Measurements from ENCODE around the gene NEAT1. TPM values are rescaled to one million over a fixed set of nuclear protein-coding genes. Genes with fewer than 3 reads are reported as not detected.

Gene NEAT1
- polyA plus RNA-seq, 3 donors: 0.90 to 293 (median 1.3) TPM

DNA sequence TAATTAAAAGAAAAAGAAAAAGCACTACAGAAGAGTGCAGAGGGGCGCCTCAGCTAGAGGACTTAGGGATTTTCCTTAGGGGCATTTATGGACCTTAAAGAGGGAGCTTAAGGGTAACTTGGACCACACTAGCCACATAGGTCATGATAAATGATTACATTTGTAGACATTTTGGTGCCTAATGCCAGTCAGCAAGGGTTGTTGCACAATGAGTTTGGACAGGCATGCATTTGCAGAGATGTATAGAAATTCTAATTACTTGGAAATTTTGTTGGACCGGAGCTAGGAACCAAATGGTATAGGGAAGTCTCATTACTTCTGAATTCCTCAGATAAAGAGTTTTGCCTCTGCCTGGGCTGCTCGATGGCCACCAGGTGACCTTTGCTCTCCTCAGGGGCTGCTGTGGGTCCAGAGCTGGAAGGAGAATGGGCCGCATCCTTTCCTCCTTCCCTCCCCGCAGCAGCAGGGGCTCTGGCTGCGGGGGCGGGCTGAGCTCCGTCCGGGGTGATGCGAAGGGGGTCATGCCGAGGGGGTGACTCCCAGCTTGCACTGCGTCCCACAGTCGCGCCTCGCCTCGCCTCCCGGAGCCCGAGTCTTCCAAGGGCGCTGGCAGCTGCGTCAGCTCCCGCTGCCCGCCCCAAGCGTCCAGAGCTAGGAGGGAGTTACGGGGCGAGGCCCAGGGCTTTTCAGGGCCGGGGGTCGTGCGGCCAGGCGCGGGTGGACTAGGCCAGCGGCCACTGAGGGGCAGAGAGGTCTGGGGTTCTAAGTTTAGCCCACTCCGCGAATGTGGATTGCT is 56.0 kb downstream of the NEAT1 start:
- DNase-seq: peak in 1 of 3 donors; percentile 37
- H3K36me3 Mint-ChIP-seq: no peaks in the 10 kb centered on the region
- Histone ChIP-seq H3K9ac (ENCODE audit: insufficient read depth, low read length, poor library complexity, severe bottlenecking) (peak overlapping the region; percentile 98), H3K27me3 (ENCODE audit: control insufficient read depth in 2 of 2, insufficient read depth in 2 of 2, low read length in 2 of 2) (no peaks in the 10 kb centered on the region), H3K4me2 (replicated peaks; ENCODE audit: extremely low read depth, low read length, poor library complexity, severe bottlenecking) (peak overlapping the region; percentile 80), H3K4me1 (ENCODE audit: control insufficient read depth in 1 of 2, insufficient read depth in 2 of 2, low read length in 2 of 2) (peaks cover 29 to 40% of the 10 kb centered on the region in 2 donors), H3K79me2 (ENCODE audit: insufficient read depth, low read length) (peaks cover 27% of the 10 kb centered on the region), H4K20me1 (ENCODE audit: insufficient read depth, low read length) (no peaks in the 10 kb centered on the region), H3K36me3 (replicated peaks in 1 of 2; ENCODE audit: control insufficient read depth in 1 of 2, insufficient read depth in 2 of 2, low read length in 2 of 2) (no peaks in the 10 kb centered on the region), H3K27ac (ENCODE audit: low read depth in 1 of 2, low read length in 2 of 2) (peak overlapping the region; percentile 97 to 100), H2AFZ (ENCODE audit: insufficient read depth, low read depth, low read length, poor library complexity, severe bottlenecking) (no peak overlapping the region), H3K9me3 (replicated peaks in 1 of 2; ENCODE audit: control insufficient read depth in 1 of 2, insufficient read depth in 1 of 2, low read length in 2 of 2) (no peaks in the 10 kb centered on the region), H3K4me3 (replicated peaks in 1 of 3; ENCODE audit: low read depth in 2 of 3, low read length in 3 of 3) (no peak overlapping the region)
- 94% methylated on average over 30 of the region's 33 CpGs for WGBS (ENCODE audit: insufficient coverage)
- TF ChIP-seq, protein P1, sequence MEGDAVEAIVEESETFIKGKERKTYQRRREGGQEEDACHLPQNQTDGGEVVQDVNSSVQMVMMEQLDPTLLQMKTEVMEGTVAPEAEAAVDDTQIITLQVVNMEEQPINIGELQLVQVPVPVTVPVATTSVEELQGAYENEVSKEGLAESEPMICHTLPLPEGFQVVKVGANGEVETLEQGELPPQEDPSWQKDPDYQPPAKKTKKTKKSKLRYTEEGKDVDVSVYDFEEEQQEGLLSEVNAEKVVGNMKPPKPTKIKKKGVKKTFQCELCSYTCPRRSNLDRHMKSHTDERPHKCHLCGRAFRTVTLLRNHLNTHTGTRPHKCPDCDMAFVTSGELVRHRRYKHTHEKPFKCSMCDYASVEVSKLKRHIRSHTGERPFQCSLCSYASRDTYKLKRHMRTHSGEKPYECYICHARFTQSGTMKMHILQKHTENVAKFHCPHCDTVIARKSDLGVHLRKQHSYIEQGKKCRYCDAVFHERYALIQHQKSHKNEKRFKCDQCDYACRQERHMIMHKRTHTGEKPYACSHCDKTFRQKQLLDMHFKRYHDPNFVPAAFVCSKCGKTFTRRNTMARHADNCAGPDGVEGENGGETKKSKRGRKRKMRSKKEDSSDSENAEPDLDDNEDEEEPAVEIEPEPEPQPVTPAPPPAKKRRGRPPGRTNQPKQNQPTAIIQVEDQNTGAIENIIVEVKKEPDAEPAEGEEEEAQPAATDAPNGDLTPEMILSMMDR (IDR thresholded peaks at IDR 0.05): no peak
- H3K27me3 Mint-ChIP-seq (ENCODE audit: low read depth in 3 of 3): peaks cover 0 to 7% (median 0%) of the 10 kb centered on the region in 3 donors
- intact Hi-C loops (cut with micrococcal nuclease): no loop called here
- peaks cover 32% of the 10 kb centered on the region for H3K4me1 Mint-ChIP-seq
- H3K9me3 Mint-ChIP-seq: no peaks in the 10 kb centered on the region
- peak overlapping the region in 5 of 7 donors; percentile 42 to 99 (median 68) for H3K27ac Mint-ChIP-seq
- no peak overlapping the region for H3K4me3 Mint-ChIP-seq

DNA sequence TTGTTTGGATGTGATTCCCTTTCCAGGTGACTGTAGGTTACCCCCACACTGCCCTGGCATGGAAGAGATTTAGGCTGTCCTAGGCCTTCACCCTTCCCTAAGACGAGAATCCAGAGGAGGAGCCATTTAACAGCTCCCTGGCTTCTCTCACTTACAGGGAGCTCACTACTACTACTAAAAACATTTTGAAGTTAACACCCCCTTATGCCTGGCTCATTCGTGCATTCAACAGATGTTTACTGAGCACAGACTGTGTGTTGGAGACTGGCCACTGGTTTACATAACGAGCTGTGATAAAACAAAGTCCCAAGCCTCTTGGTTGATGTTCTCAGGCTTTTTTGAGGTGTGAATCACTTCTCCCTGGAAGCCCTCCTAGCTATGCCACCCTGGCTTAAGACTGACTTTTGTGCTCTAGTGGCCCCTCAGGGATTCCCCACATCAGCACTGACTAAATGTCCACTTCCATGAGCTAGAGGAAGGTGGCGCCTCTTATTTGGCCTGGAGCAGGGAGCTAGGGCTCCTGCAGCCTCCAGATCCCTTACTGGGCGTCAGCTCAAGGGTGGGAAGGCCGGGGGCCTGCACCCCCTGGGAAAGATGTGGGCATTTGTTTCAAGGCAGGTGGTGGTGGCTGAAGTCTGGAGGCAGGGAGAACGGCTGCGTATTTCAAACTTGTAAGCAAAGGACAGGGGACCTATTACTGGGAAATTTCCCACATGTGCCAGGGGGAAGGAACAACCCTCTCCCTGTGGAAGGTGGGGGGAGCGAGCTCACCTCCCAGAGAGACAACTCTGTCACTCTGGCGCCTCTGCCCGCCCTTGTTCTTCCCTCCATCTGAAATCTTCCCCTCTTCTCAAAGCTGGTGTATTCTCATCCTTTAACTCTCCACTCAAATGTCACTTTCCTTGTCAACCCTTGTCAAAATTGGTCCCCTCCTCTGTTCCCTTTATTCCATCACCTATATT is 56.9 kb downstream of the NEAT1 start:
- no peak overlapping the region for H3K4me3 ChIP-seq (replicated peaks in 1 of 3; ENCODE audit: low read depth in 2 of 3, low read length in 3 of 3)
- intact Hi-C loops (cut with micrococcal nuclease): no loop called here
- TF ChIP-seq, protein P1 (IDR thresholded peaks at IDR 0.05): no peak
- H3K36me3 ChIP-seq (replicated peaks in 1 of 2; ENCODE audit: control insufficient read depth in 1 of 2, insufficient read depth in 2 of 2, low read length in 2 of 2): no peaks in the 10 kb centered on the region
- H3K27me3 ChIP-seq (ENCODE audit: control insufficient read depth in 2 of 2, insufficient read depth in 2 of 2, low read length in 2 of 2): no peaks in the 10 kb centered on the region
- WGBS (ENCODE audit: insufficient coverage): 90% methylated on average over 6 of the region's 11 CpGs
- H3K9me3 ChIP-seq (replicated peaks in 1 of 2; ENCODE audit: control insufficient read depth in 1 of 2, insufficient read depth in 1 of 2, low read length in 2 of 2): no peaks in the 10 kb centered on the region
- peaks cover 29 to 40% of the 10 kb centered on the region in 2 donors for H3K4me1 ChIP-seq (ENCODE audit: control insufficient read depth in 1 of 2, insufficient read depth in 2 of 2, low read length in 2 of 2)
- DNase-seq: peak in 1 of 3 donors; percentile 57
- H3K27ac Mint-ChIP-seq: peak overlapping the region in 4 of 7 donors; percentile 25 to 72 (median 32)
- peaks cover 0 to 7% (median 0%) of the 10 kb centered on the region in 3 donors for H3K27me3 Mint-ChIP-seq (ENCODE audit: low read depth in 3 of 3)
- no peak overlapping the region for H3K27ac ChIP-seq (ENCODE audit: low read depth in 1 of 2, low read length in 2 of 2)
- peak overlapping the region in 1 of 2 donors; percentile 24 for H3K4me3 Mint-ChIP-seq
- no peaks in the 10 kb centered on the region for H3K36me3 Mint-ChIP-seq
- H3K9me3 Mint-ChIP-seq: no peaks in the 10 kb centered on the region
- peaks cover 32% of the 10 kb centered on the region for H3K4me1 Mint-ChIP-seq
- H2AFZ ChIP-seq (ENCODE audit: insufficient read depth, low read depth, low read length, poor library complexity, severe bottlenecking): no peak overlapping the region
- H3K4me2 ChIP-seq (replicated peaks; ENCODE audit: extremely low read depth, low read length, poor library complexity, severe bottlenecking): no peak overlapping the region
- H4K20me1 ChIP-seq (ENCODE audit: insufficient read depth, low read length): no peaks in the 10 kb centered on the region
- H3K9ac ChIP-seq (ENCODE audit: insufficient read depth, low read length, poor library complexity, severe bottlenecking): no peak overlapping the region
- H3K79me2 ChIP-seq (ENCODE audit: insufficient read depth, low read length): peaks cover 27% of the 10 kb centered on the region

All from CD14-positive monocyte (primary cell).